ENCODE data around the gene KDR.

DNA sequence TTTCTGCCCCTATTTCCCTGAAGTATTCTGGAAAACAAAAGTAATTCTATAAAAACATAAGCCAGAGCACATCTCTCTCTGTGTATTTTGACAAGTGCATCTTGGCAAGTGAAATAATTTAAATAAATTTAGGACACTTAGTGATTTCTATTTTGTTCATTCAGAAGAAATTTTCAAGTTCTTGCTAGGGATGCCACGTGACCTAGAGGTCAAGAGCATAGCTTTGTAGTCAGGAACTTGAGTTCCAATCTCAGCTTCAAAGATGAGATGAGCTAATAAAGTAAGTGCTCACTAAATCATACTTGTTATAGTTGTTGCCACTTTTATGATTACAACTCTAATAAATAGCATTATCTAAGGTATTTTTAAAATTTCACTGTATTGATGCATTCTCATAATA lies 13.8 kb downstream of the KDR start:
- TF ChIP-seq, protein P1, sequence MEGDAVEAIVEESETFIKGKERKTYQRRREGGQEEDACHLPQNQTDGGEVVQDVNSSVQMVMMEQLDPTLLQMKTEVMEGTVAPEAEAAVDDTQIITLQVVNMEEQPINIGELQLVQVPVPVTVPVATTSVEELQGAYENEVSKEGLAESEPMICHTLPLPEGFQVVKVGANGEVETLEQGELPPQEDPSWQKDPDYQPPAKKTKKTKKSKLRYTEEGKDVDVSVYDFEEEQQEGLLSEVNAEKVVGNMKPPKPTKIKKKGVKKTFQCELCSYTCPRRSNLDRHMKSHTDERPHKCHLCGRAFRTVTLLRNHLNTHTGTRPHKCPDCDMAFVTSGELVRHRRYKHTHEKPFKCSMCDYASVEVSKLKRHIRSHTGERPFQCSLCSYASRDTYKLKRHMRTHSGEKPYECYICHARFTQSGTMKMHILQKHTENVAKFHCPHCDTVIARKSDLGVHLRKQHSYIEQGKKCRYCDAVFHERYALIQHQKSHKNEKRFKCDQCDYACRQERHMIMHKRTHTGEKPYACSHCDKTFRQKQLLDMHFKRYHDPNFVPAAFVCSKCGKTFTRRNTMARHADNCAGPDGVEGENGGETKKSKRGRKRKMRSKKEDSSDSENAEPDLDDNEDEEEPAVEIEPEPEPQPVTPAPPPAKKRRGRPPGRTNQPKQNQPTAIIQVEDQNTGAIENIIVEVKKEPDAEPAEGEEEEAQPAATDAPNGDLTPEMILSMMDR (IDR thresholded peaks at IDR 0.05): no peak
- no peak for TF ChIP-seq POLR2A (IDR thresholded peaks at IDR 0.05)
